NCI-H1694 treated with DMSO at 0.1 percent for 48 hours (cell line): Measurements from ENCODE around the gene PTGS1.
"Not testable (repeated sequence)": the region's sequence is repeated elsewhere in the genome, so short reads cannot be mapped to it uniquely, and the experiment has no call there.

Experiments
- DNase-seq: peaks from one replicate; lab custom pipeline; 2025; lab: John Stamatoyannopoulos, UW

Gene PTGS1

DNA sequence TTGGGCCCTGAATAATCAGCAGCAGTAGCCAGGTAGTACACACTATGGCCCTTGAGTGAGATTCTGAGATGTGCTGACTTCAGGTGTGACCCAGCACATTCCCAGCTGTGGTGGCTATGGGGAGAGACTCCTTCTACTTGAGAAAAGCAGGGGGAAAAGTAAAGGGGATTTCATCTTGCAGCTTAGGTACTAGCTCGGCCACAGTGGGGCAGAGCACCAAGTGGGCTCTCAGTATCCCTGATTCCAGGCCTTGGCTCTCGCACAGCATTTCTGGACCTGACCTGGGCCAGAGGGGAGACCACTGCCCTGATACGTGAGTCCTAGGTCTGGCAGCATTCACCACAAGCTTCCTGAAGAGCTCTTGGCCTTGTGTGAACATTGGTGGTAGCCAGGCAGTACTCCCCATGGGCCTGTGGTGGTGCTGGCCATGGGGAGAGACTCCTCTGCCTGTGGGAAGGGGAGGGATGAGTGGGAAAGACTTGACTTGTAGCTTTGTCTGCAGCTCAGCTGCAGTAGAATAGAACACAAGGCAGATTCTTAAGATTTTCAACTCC lies 27.6 kb downstream of the PTGS1 start:
- no peak for DNase-seq

DNA sequence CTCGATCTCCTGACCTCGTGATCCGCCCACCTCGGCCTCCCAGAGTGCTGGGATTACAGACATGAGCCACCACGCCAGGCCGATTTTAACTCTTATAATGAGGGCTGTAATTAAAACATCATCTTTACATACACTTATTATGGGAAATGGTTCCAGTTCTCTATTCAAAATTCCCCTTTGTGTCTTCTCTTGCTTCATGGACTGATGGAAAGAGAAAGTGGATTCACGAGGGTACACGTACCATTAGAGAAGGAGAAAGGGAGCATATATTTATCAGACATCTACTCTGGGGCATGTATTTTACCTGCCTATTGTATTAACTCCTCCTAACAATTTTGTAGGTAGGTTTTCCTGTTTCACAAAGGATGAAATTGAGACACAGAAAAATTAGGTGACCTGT lies 31.1 kb downstream of the PTGS1 start:
- no peak for DNase-seq

DNA sequence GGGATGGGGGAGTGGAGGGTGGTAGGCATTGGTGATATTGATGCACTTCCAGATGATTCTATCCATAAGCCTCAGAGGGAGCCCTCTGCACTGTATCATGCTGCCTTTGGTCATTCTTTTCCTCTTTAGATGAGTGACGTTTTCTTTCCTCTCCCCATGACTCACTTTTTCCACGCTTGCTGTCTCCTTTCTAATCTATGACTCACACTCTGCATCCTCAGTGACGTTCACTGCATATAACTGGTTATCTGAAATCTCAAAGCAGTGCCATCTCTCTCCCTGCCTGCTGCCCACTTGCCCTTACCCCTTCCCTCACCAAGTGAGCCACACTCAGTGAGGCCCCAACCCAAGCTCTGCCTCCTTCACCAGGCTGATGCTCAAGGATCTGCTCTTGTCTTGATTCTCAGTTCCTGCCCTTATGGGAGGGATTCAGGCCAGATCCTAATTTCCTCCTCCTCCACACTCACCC lies 31.6 kb downstream of the PTGS1 start:
- no peak for DNase-seq

DNA sequence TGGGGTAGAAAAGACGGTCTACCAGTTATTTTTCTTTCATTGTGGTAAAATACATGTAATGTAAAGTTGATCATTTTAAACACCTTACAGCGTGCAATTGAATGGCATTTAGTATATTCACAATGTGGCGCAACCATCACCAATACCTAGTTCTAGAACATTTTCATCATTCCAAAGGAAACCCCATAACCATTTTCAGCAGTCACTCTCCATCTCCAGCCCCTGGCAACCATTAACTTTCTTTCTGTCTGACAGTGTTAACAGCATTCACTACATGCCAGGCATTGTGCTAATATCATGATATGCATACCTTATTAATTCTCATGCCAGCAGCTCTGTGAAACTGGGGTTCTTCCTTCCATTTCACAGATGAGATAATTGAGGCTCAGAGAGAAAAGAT lies 32.0 kb downstream of the PTGS1 start:
- DNase-seq, result no peak

DNA sequence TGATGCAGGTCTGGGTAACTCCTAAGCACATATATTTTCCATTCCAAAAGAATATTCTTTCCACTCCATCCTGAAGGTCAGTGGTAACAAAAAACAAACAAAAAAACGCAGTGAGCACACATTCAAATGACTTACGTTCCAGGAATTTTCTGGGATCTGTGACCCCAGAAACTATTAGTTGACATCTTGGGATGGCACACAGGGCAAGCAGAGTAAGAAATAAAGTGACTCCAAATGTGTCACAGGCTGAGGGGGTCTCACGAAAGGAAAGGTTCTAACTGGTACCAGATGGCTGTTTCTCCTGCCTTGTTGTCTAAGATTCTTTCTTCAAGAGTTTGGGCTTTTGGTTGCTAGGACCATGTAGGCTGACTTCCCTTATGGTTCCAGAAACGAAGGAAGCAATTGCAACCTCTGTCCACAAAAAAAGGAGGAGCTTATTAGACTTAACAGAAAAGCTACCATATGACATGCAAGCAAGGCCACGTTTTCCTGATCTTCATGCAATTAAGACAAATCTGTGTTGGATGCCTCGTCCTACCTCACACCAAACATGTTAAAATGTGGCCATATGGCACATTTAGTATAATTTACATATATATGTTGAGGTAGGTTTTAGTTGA lies 32.7 kb downstream of the PTGS1 start:
- no peak for DNase-seq

DNA sequence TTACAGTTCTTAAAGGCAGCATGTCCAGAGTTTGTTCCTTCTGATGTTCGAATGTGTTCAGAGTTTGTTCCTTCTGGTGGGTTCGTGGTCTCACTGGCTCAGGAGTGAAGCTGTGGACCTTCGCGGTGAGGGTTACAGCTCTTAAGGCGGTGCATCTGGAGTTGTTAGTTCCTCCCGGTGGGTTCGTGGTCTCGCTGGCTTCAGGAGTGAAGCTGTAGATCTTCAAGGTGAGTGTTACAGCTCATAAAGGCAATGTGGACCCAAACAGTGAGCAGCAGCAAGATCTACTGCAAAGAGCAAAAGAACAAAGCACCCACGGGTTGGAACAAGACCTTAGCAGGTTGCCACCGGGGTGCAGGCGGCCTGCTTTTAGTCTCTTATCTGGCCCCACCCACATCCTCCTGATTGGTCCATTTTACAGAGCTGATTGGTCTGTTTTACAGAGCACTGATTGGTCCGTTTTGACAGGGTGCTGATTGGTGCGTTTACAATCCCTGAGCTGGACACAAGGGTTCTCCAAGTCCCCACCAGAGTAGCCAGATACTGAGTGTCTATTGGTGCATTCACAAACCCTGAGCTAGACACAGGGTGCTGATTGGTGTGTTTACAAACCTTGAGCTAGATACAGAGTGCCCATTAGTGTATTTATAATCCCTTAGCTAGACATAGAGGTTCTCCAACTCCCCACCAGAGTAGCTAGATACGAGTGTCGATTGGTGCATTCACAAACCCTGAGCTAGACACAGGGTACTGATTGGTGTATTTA lies 34.7 kb downstream of the PTGS1 start:
- not testable (repeated sequence) for DNase-seq

DNA sequence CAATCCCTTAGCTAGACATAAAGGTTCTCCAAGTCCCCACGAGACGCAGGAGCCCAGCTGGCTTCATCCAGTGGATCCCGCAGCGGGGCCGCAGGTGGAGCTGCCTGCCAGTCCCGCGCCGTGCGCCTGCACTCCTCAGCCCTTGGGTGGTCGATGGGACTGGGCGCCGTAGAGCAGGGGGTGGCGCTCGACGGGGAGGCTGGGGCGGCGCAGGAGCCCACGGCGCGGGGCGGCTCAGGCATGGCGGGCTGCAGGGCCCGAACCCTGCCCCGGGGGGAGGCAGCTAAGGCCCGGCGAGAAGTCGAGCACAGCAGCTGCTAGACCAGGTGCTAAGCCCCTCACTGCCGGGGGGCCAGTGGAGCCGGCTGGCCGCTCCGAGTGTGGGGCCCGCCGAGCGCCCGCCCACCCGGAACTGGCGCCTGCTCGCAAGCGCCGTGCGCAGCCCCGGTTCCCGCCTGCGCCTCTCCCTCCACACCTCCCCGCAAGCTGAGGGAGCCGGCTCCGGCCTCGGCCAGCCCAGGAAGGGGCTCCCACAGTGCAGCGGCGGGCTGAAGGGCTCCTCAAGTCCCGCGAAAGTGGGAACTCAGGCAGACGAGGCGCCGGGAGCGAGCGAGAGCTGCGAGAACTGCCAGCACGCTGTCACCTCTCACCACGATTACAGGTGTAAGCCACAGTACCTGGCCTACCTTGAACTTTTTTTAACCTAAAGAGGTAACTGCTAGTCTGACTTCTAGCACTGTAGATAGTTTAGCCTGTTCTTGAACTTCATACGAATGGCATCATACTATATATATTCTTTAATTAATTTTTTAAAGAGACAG lies 35.5 kb downstream of the PTGS1 start:
- DNase-seq, result no peak

DNA sequence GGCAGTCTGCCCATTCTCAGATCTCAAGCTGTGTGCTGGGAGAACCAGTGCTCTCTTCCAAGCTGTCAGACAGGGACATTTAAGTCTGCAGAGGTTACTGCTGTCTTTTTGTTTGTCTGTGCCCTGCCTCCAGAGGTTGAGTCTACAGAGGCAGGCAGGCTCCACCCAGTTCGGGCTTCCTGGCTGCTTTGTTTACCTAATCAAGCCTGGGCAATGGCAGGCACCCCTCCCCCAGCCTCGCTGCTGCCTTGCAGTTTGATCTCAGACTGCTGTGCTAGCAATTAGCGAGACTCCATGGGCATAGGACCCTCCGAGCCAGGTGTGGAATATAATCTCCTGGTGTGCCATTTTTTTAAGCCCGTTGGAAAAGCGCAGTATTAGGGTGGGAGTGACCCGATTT lies 43.3 kb downstream of the PTGS1 start:
- DNase-seq, result not testable (repeated sequence)

DNA sequence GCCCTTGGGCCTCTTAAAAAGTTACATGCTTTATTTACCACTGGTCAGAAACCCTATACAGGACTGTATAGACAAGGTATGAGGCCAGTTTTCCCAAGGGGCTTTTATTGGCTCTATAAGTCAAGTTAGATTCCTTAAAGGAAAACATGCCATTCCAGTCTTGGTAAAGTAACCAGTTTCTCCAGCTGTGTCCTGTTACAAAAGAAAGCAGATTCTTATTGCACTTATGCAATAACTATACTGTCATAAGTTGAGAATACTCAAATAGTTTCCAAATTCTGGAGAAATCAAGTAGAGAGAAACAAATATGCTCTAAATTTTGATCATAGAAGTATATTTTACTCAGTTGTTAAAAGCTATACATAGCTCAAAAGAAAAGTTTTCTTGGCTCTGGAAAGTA lies 47.2 kb downstream of the PTGS1 start:
- no peak for DNase-seq

DNA sequence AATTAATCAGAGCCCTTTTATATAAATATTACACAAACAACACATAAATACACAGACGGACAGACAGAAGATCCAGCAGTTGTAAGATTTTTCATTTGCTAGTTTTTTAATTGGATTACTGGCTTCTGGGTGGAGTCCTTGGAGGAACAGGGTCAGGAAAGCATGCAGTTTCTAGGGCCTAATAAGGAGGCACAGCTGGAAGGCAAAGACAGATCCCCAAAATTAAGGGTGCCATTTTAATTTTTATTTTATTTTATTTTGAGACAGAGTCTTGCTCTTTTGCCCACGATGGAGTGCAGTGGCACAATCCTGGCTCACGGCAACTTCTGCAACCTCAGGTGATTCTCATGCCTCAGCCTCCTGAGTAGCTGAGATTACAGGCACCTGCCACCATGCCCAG lies 49.5 kb downstream of the PTGS1 start:
- DNase-seq, result no peak

DNA sequence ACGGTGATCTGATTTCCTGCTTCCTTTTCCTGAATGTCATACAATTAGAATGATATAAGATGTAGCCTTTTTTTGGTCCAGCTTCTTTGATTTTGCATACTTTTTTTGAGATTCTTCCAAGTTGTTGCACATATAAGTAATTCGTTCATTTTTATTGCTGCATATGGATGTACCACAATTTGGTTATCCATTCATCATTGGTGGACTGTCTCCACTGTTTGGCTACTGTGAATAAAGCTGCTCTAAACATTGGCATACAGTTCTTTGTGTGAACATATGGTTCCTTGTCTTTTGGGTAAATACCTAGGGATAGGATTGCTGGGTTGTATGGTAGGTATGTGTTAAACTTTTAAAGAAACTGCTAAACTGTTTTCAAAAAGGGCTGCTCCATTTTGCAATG lies 54.3 kb downstream of the PTGS1 start:
- no peak for DNase-seq

DNA sequence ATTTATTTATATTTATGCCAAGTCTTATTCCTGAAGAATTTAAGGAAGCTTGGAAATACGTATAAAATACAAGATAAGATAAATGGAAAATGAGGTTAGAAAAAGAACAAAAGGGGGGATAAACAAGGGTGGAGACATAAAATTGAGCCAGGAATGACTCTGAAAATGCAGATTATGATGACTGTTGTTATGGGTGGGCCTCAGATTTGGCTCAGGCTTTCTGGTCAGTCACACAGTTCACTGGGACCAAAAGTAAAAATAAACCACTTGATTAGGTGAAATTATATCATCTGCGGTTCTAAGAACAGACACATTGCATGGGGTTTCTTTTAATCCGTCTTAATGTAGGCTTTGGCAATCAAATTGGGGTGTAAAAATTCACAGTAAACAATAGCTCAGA lies 55.9 kb downstream of the PTGS1 start:
- DNase-seq, result no peak

DNA sequence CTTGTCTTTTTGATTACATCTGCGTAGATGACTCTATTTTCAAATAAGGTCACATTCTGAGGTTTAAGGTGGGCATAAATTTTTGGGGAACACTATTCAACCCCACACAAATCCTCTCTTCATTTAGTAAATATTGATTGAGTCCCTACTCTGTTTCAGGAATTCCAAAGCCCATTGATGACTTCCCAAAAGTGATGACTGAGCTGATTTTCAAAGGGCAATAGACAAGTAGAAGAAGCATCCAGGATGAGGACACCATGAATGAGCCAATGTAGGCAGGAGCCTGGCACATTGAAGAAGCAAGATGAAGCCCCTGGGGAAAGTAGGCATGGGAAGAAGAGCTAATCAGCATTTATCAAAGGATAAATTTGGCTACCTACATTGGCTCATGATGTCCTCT lies 71.7 kb downstream of the PTGS1 start:
- DNase-seq, result no peak

DNA sequence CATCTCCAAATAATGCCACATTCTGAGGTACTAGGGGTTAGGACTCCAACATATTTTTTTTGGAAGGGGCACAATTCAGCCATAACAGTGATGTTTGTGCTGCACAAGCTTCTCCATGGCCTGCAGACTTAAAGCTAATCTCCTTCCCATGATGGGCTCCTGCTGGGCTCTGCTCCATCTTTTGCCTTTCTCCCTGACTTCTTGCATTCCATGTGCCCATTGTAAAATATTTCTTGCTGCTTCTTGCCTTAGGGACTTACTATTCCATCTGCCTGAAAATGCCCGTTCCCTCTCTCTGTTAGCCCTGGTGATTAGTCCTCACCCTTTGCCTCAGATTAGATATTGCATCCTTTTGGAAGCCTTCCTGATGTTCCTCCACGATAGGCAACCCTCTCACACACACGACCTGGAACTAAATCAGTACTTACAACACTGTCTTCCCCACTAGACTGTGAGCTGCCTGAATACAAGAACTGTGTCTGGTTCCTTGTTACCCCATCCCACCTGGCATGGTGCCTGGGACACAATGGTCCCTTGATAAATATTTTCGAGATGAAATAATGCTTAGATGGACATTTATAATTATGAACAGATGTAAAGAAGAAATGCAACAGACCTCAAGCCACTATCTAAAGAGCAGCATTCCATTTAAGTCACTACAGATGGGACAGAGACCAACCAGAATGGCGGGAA lies 73.4 kb downstream of the PTGS1 start:
- no peak for DNase-seq
